Nephron progenitor cell (in vitro differentiated cells): Measurements from ENCODE around the gene SNED1.

ENCODE experiments used
- DNase-seq: peaks from one replicate; pipeline ENCODE4 v3.0.0; 2021
- H3K27ac Mint-ChIP-seq: 2 replicates; pipeline ENCODE4 v1.8.0; 2021; ENCODE audit warnings: mild to moderate bottlenecking, moderate library complexity, mixed read lengths
- H3K27me3 Mint-ChIP-seq: 2 replicates; pipeline ENCODE4 v1.8.0; 2021; ENCODE audit warnings: mild to moderate bottlenecking, low read depth, mixed read lengths; ENCODE audit not compliant: poor library complexity
- H3K36me3 Mint-ChIP-seq: 2 replicates; pipeline ENCODE4 v1.8.0; 2021; ENCODE audit warnings: low read depth, mixed read lengths
- H3K4me1 Mint-ChIP-seq: 2 replicates; pipeline ENCODE4 v1.8.0; 2021; ENCODE audit warnings: mixed read lengths
- H3K4me3 Mint-ChIP-seq: 2 replicates; pipeline ENCODE4 v1.8.0; 2021; ENCODE audit warnings: mild to moderate bottlenecking, moderate library complexity, mixed read lengths
- H3K9me3 Mint-ChIP-seq: 2 replicates; pipeline ENCODE4 v1.8.0; 2021; ENCODE audit warnings: mild to moderate bottlenecking, moderate library complexity, mixed read lengths
- CTCF ChIP-seq: fragments of 200-600 bp; sonication (generic); IDR thresholded peaks from 2 replicates; pipeline ENCODE4 v1.5.0; 2021; ENCODE audit warnings: antibody characterized with exemption

SNED1 gene

GRCh38 chr2:241132538-241133435 lies 134.4 kb downstream of the SNED1 start:
- no peak overlapping the region for H3K27ac Mint-ChIP-seq
- peaks cover 20% of the 10 kb centered on the region for H3K36me3 Mint-ChIP-seq
- no peak overlapping the region for H3K4me3 Mint-ChIP-seq
- no peaks in the 10 kb centered on the region for H3K27me3 Mint-ChIP-seq
- no peaks in the 10 kb centered on the region for H3K4me1 Mint-ChIP-seq
- TF ChIP-seq CTCF = no peak
- no peak for DNase-seq
- H3K9me3 Mint-ChIP-seq = no peaks in the 10 kb centered on the region

GRCh38 chr2:241133436-241133820 lies 135.0 kb downstream of the SNED1 start:
- Mint-ChIP-seq H3K4me3 (no peak overlapping the region), H3K9me3 (no peaks in the 10 kb centered on the region), H3K27me3 (no peaks in the 10 kb centered on the region), H3K27ac (no peak overlapping the region), H3K4me1 (no peaks in the 10 kb centered on the region), H3K36me3 (peaks cover 20% of the 10 kb centered on the region)
- no peak for TF ChIP-seq CTCF
- no peak for DNase-seq

- H3K9me3 Mint-ChIP-seq = no peaks in the 10 kb centered on the region
- no peak overlapping the region for H3K27ac Mint-ChIP-seq
- no peaks in the 10 kb centered on the region for H3K27me3 Mint-ChIP-seq
- DNase-seq = no peak
- no peaks in the 10 kb centered on the region for H3K4me1 Mint-ChIP-seq
- peaks cover 20% of the 10 kb centered on the region for H3K36me3 Mint-ChIP-seq
- no peak overlapping the region for H3K4me3 Mint-ChIP-seq
- no peak for TF ChIP-seq CTCF
Observed at GRCh38 chr2:241134711-241135110, 136.3 kb downstream of the SNED1 start.

GRCh38 chr2:241135737-241136136 lies 137.3 kb downstream of the SNED1 start:
- Mint-ChIP-seq H3K27ac (peak overlapping the region; percentile 61), H3K36me3 (peaks cover 17% of the 10 kb centered on the region), H3K4me3 (no peak overlapping the region), H3K4me1 (no peaks in the 10 kb centered on the region), H3K27me3 (no peaks in the 10 kb centered on the region), H3K9me3 (no peaks in the 10 kb centered on the region)
- DNase-seq = no peak
- no peak for TF ChIP-seq CTCF

GRCh38 chr2:241136191-241136590 lies 137.8 kb downstream of the SNED1 start:
- Mint-ChIP-seq H3K4me3 (no peak overlapping the region), H3K27ac (no peak overlapping the region), H3K9me3 (no peaks in the 10 kb centered on the region), H3K4me1 (no peaks in the 10 kb centered on the region), H3K36me3 (peaks cover 15% of the 10 kb centered on the region), H3K27me3 (no peaks in the 10 kb centered on the region)
- no peak for TF ChIP-seq CTCF
- no peak for DNase-seq

GRCh38 chr2:241136661-241137260 lies 138.3 kb downstream of the SNED1 start:
- Mint-ChIP-seq H3K36me3 (peaks cover 15% of the 10 kb centered on the region), H3K27ac (no peak overlapping the region), H3K4me1 (no peaks in the 10 kb centered on the region), H3K4me3 (no peak overlapping the region), H3K9me3 (no peaks in the 10 kb centered on the region), H3K27me3 (no peaks in the 10 kb centered on the region)
- no peak for TF ChIP-seq CTCF
- DNase-seq = no peak
